Rectal smooth muscle tissue (tissue), 1 donor: Measurements from ENCODE around the gene PTPN1.
"Not testable (repeated sequence)": the region's sequence is repeated elsewhere in the genome, so short reads cannot be mapped to it uniquely, and the experiment has no call there.

Experiments
- H3K27ac ChIP-seq: one replicate; pipeline ENCODE4 v1.7.0; 2013; ENCODE audit warnings: low read depth, low read length, inconsistent platforms
- H3K27me3 ChIP-seq: one replicate; pipeline ENCODE4 v1.7.0; 2013; ENCODE audit warnings: low read length; ENCODE audit not compliant: control insufficient read depth, insufficient read depth
- H3K36me3 ChIP-seq: one replicate; pipeline ENCODE4 v1.7.0; 2013; ENCODE audit warnings: low read length; ENCODE audit not compliant: control insufficient read depth, insufficient read depth
- H3K4me1 ChIP-seq: one replicate; pipeline ENCODE4 v1.7.0; 2013; ENCODE audit warnings: low read length; ENCODE audit not compliant: control insufficient read depth, insufficient read depth
- H3K4me3 ChIP-seq: one replicate; pipeline ENCODE4 v1.7.0; 2013; ENCODE audit warnings: low read length
- H3K9ac ChIP-seq: one replicate; pipeline ENCODE4 v1.7.0; 2013; ENCODE audit warnings: low read length

PTPN1 gene

GRCh38 chr20:50491168-50491567 lies 19.0 kb upstream of the PTPN1 start:
- H3K27ac ChIP-seq: no peak overlapping the region
- H3K4me1 ChIP-seq: no peaks in the 10 kb centered on the region
- H3K4me3 ChIP-seq: no peak overlapping the region
- H3K27me3 ChIP-seq: no peaks in the 10 kb centered on the region
- H3K9ac ChIP-seq: no peak overlapping the region
- no peaks in the 10 kb centered on the region for H3K36me3 ChIP-seq

GRCh38 chr20:50491926-50492634 lies 18.1 kb upstream of the PTPN1 start:
- H3K27me3 ChIP-seq: no peaks in the 10 kb centered on the region
- no peak overlapping the region for H3K9ac ChIP-seq
- H3K27ac ChIP-seq: no peak overlapping the region
- no peak overlapping the region for H3K4me3 ChIP-seq
- no peaks in the 10 kb centered on the region for H3K36me3 ChIP-seq
- H3K4me1 ChIP-seq: no peaks in the 10 kb centered on the region

GRCh38 chr20:50493881-50494253 lies 16.3 kb upstream of the PTPN1 start:
- Histone ChIP-seq H3K4me3 (no peak overlapping the region), H3K36me3 (no peaks in the 10 kb centered on the region), H3K27me3 (no peaks in the 10 kb centered on the region), H3K27ac (no peak overlapping the region), H3K9ac (no peak overlapping the region), H3K4me1 (no peaks in the 10 kb centered on the region)

- no peak overlapping the region for H3K27ac ChIP-seq
- H3K27me3 ChIP-seq: no peaks in the 10 kb centered on the region
- no peaks in the 10 kb centered on the region for H3K36me3 ChIP-seq
- no peaks in the 10 kb centered on the region for H3K4me1 ChIP-seq
- H3K9ac ChIP-seq: no peak overlapping the region
- H3K4me3 ChIP-seq: no peak overlapping the region
These were observed 15.8 kb upstream of the PTPN1 start for GRCh38 chr20:50494428-50494827.

- Histone ChIP-seq H3K36me3 (no peaks in the 10 kb centered on the region), H3K9ac (no peak overlapping the region), H3K4me3 (no peak overlapping the region), H3K4me1 (no peaks in the 10 kb centered on the region), H3K27me3 (no peaks in the 10 kb centered on the region), H3K27ac (no peak overlapping the region)
These were observed 13.3 kb upstream of the PTPN1 start for GRCh38 chr20:50496773-50497385.

GRCh38 chr20:50498071-50498776 lies 12.0 kb upstream of the PTPN1 start:
- H3K4me1 ChIP-seq: no peaks in the 10 kb centered on the region
- H3K27me3 ChIP-seq: no peaks in the 10 kb centered on the region
- no peaks in the 10 kb centered on the region for H3K36me3 ChIP-seq
- no peak overlapping the region for H3K27ac ChIP-seq
- H3K4me3 ChIP-seq: no peak overlapping the region
- H3K9ac ChIP-seq: no peak overlapping the region

DNA sequence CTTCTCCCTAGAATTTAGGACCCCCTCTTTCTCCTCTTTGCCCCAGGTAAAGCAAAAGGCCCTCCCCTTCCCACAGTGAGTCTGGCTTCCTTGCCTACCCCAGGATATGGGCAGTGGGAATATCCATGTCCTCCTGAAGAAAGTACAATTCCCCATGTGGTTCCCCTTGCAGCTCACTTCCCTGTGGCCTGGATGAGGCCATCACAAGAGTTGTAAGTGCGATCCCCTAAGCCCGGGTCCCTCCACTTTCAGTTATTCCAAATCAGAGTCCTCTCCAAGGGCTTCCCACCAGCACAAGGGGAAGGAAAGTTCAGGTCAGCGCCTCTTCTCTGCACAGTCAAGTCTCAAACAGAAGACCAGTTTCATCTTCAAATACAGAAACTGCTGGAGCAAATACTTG lies 10.2 kb upstream of the PTPN1 start:
- Histone ChIP-seq H3K27me3 (no peaks in the 10 kb centered on the region), H3K4me1 (no peaks in the 10 kb centered on the region), H3K9ac (no peak overlapping the region), H3K4me3 (no peak overlapping the region), H3K27ac (no peak overlapping the region), H3K36me3 (no peaks in the 10 kb centered on the region)

- Histone ChIP-seq H3K4me3 (no peak overlapping the region), H3K36me3 (no peaks in the 10 kb centered on the region), H3K27ac (no peak overlapping the region), H3K9ac (no peak overlapping the region), H3K27me3 (no peaks in the 10 kb centered on the region), H3K4me1 (no peaks in the 10 kb centered on the region)
These were observed 8.0 kb upstream of the PTPN1 start for GRCh38 chr20:50501972-50502745.

DNA sequence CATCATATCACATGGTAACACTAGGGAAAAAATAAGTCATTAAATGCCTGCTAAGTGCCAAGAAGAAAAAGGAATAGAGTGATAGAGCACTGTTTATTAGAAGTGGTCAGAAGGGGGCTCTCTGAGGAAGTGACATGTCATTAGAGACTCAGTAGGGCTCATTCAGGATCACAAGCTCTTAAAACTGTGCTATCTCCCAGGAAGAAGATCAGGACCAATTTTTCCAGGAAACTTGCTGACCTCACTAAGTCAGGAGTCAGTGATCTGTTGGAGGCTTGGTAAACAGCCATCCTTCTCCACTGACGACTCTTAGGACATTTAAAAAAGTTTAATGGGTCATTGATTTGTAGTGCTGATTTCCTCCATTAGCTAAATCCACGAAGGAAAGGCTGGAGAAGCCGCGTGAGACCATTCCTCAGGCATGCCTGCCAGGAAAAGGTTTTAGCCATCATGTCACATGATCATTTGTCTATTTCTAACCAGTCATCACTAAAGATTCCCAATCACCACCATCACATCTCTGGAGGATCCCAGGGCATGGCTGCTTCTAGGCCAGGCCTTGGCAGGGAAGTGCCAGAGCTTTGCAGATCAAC lies 5.9 kb upstream of the PTPN1 start:
- Histone ChIP-seq H3K27me3 (no peaks in the 10 kb centered on the region), H3K27ac (no peak overlapping the region), H3K4me1 (no peaks in the 10 kb centered on the region), H3K36me3 (no peaks in the 10 kb centered on the region), H3K9ac (no peak overlapping the region), H3K4me3 (no peak overlapping the region)

- H3K27ac ChIP-seq: no peak overlapping the region
These were observed 4.0 kb upstream of the PTPN1 start for GRCh38 chr20:50506270-50506579.

GRCh38 chr20:50507745-50508144 lies 2.4 kb upstream of the PTPN1 start:
- H3K4me3 ChIP-seq, H3K9ac ChIP-seq, H3K27ac ChIP-seq, H3K36me3 ChIP-seq, H3K27me3 ChIP-seq: not testable (repeated sequence)
- H3K4me1 ChIP-seq: peaks cover 16% of the 10 kb centered on the region

More at GRCh38 chr20:50506270-50506579, 4.0 kb upstream of the PTPN1 start:
- Histone ChIP-seq H3K4me3 (no peak overlapping the region), H3K36me3 (no peaks in the 10 kb centered on the region), H3K9ac (no peak overlapping the region), H3K27me3 (no peaks in the 10 kb centered on the region), H3K4me1 (peaks cover 10% of the 10 kb centered on the region)

DNA sequence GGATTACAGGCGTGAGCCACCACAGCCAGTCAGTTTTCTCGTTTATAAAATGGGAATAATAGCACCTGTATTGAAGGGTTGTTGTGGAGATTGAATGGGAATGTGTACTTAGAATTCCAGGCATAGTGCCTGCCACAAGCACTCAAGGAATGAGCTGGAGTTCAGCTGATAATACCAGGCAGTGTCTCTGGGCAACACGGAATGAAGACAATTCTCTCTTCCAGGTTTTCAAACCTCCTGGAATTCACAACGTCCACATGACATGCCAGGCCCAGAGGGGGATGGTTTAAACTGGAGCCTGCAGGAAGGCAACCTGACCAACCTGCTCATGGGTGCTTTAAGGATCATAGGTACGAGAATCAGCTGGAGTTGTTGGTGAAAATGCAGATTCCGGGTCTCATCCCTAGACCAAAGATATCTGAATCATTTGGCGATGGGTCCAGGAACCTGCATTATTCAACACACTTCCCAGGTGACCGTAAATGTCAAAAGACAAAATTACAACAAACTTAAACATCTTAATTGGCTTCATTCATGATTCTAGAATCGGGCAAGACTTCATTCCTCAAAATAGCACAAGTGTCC lies 1.9 kb upstream of the PTPN1 start:
- Histone ChIP-seq H3K27me3 (no peaks in the 10 kb centered on the region), H3K36me3 (no peaks in the 10 kb centered on the region), H3K9ac (no peak overlapping the region), H3K4me1 (peaks cover 16% of the 10 kb centered on the region), H3K4me3 (no peak overlapping the region), H3K27ac (no peak overlapping the region)
